H1 (cell line): Measurements from ENCODE around the gene ALDOC. TPM values are rescaled to one million over a fixed set of nuclear protein-coding genes. Genes with fewer than 3 reads are reported as not detected.

Experiments
- CTCF ChIA-PET: fragments of 300-600 bp; sonication (Branson Sonifier 250); formaldehyde crosslinking; loops from one replicate; lab custom pipeline; 2021; ENCODE audit not compliant: partially characterized antibody; lab: Charles Lee
- POLR2A ChIA-PET: fragments of 300-600 bp; sonication (Branson Sonifier 250); formaldehyde crosslinking; loops from one replicate; lab custom pipeline; 2021; ENCODE audit warnings: inconsistent platforms; ENCODE audit not compliant: partially characterized antibody; lab: Charles Lee
- DNase-seq, 2 experiments: peaks; one replicate each; pipeline versions ENCODE4 v3.0.0 to v3.0.0-alpha.2; 2010 to 2022; ENCODE audit warnings: low spot score in 2 of 2, low read depth in 1 of 2, mixed read lengths in 1 of 2
- FAIRE-seq: peaks from 2 replicates; lab custom pipeline; 2011; peaks lifted over from hg19 to GRCh38; lab: Jason Lieb, UNC
- H2AFZ ChIP-seq: 2 replicates; pipeline ENCODE4 v1.8.1; 2012; ENCODE audit warnings: low read length, inconsistent platforms
- H2AK5ac ChIP-seq: 2 replicates; pipeline ENCODE4 v1.6.1; 2013; ENCODE audit warnings: low read depth, low read length
- H2BK120ac ChIP-seq: replicated peaks from 2 replicates; pipeline ENCODE3; 2013; ENCODE audit warnings: low read depth, low read length, inconsistent platforms
- H2BK12ac ChIP-seq: 2 replicates; pipeline ENCODE4 v1.6.1; 2013; ENCODE audit warnings: low read depth, low read length
- H2BK15ac ChIP-seq: 2 replicates; pipeline ENCODE4 v1.6.1; 2013; ENCODE audit warnings: low read length
- H2BK20ac ChIP-seq: 2 replicates; pipeline ENCODE4 v1.6.1; 2013; ENCODE audit warnings: low read length
- H2BK5ac ChIP-seq: 2 replicates; pipeline ENCODE4 v1.6.1; 2013; ENCODE audit warnings: low read depth, low read length
- H3K14ac ChIP-seq: 2 replicates; pipeline ENCODE4 v1.6.1; 2013; ENCODE audit warnings: inconsistent platforms; ENCODE audit not compliant: insufficient read length
- H3K18ac ChIP-seq: 2 replicates; pipeline ENCODE4 v1.6.1; 2013; ENCODE audit warnings: low read length; ENCODE audit errors: extremely low read depth
- H3K23ac ChIP-seq: 2 replicates; pipeline ENCODE4 v1.6.1; 2013; ENCODE audit warnings: inconsistent platforms; ENCODE audit not compliant: insufficient read length
- H3K23me2 ChIP-seq: 2 replicates; pipeline ENCODE4 v1.6.1; 2013; ENCODE audit warnings: low read depth, low read length
- H3K27ac ChIP-seq: 2 replicates; pipeline ENCODE4 v1.6.1; 2011; ENCODE audit warnings: low read depth, low read length, inconsistent platforms
- H3K27me3 ChIP-seq, 4 experiments: replicated peaks in 1 of 4; 1 replicate in 1 of 4; 2 replicates in 3 of 4; pipeline versions ENCODE4 v1.6.1 to v1.8.1; 2011 to 2013; ENCODE audit warnings: low read length in 3 of 4, mild to moderate bottlenecking in 3 of 4, inconsistent platforms in 2 of 4, mixed read lengths in 2 of 4, moderate library complexity in 1 of 4; ENCODE audit not compliant: control insufficient read depth in 3 of 4, insufficient read depth in 3 of 4; ENCODE audit errors: extremely low read depth in 1 of 4
- H3K36me3 ChIP-seq, 4 experiments: 2 replicates each; pipeline versions ENCODE4 v1.6.1 to v1.8.1; 2011 to 2013; ENCODE audit warnings: mild to moderate bottlenecking in 4 of 4, low read length in 3 of 4, moderate library complexity in 2 of 4, control low read depth in 1 of 4, inconsistent platforms in 1 of 4; ENCODE audit not compliant: insufficient read depth in 4 of 4, control insufficient read depth in 2 of 4
- H3K4ac ChIP-seq: replicated peaks from 2 replicates; pipeline ENCODE3; 2013; ENCODE audit warnings: low read length, low read depth, mixed read lengths, inconsistent platforms; ENCODE audit not compliant: insufficient read length
- H3K4me1 ChIP-seq, 4 experiments: replicated peaks in 1 of 4; 1 replicate in 1 of 4; 2 replicates in 3 of 4; pipeline versions ENCODE4 v1.6.1 to v1.8.1; 2011 to 2013; ENCODE audit warnings: low read length in 3 of 4, inconsistent platforms in 2 of 4, mixed read lengths in 1 of 4; ENCODE audit not compliant: insufficient read depth in 4 of 4, control insufficient read depth in 3 of 4
- H3K4me2 ChIP-seq, 2 experiments: 2 replicates each; pipeline versions ENCODE4 v1.6.1 to v1.8.1; 2011 to 2013; ENCODE audit warnings: low read depth in 2 of 2, low read length in 2 of 2, control low read depth in 1 of 2, inconsistent platforms in 1 of 2, mild to moderate bottlenecking in 1 of 2; ENCODE audit not compliant: insufficient read depth in 1 of 2
- H3K4me3 ChIP-seq, 4 experiments: fragments of 200-600, 300-600 bp in 1 of 4; sonication (generic), shearing (Covaris generic), sonication (Bioruptor Twin) in 1 of 4; 2 replicates each; pipeline versions ENCODE4 v1.5.1 to v1.8.1; 2011 to 2016; ENCODE audit warnings: low read length in 4 of 4, low read depth in 3 of 4, control low read depth in 2 of 4, inconsistent platforms in 2 of 4, mild to moderate bottlenecking in 2 of 4, mixed read lengths in 1 of 4, moderate library complexity in 1 of 4; ENCODE audit not compliant: insufficient read depth in 2 of 4; ENCODE audit errors: extremely low read depth in 1 of 4
- H3K56ac ChIP-seq: replicated peaks from 2 replicates; pipeline ENCODE3; 2013; ENCODE audit warnings: low read depth, mild to moderate bottlenecking, mixed read lengths, low read length, inconsistent platforms; ENCODE audit not compliant: insufficient read length
- H3K79me1 ChIP-seq: 2 replicates; pipeline ENCODE4 v1.6.1; 2013; ENCODE audit warnings: low read depth, low read length, control low read depth
- H3K79me2 ChIP-seq, 2 experiments: 2 replicates each; pipeline versions ENCODE4 v1.6.1 to v1.8.1; 2012 to 2013; ENCODE audit warnings: low read length in 2 of 2, mild to moderate bottlenecking in 2 of 2, inconsistent platforms in 1 of 2; ENCODE audit not compliant: insufficient read depth in 2 of 2, control insufficient read depth in 1 of 2
- H3K9ac ChIP-seq, 4 experiments: replicated peaks in 1 of 4; 1 replicate in 1 of 4; 2 replicates in 3 of 4; pipeline versions ENCODE4 v1.6.1 to v1.8.1; 2011 to 2013; ENCODE audit warnings: low read depth in 3 of 4, low read length in 3 of 4, control low read depth in 2 of 4, mild to moderate bottlenecking in 2 of 4, moderate library complexity in 2 of 4, inconsistent platforms in 1 of 4; ENCODE audit errors: extremely low read depth in 1 of 4
- H3K9me3 ChIP-seq, 2 experiments: 2 replicates each; pipeline versions ENCODE4 v1.6.1 to v1.8.1; 2012 to 2013; ENCODE audit warnings: mild to moderate bottlenecking in 2 of 2, moderate library complexity in 2 of 2, control low read depth in 1 of 2, inconsistent platforms in 1 of 2, low read depth in 1 of 2, low read length in 1 of 2, mixed read lengths in 1 of 2; ENCODE audit not compliant: insufficient read depth in 2 of 2
- H4K20me1 ChIP-seq, 2 experiments: replicated peaks in 1 of 2; 2 replicates each; pipeline versions ENCODE3 to v1.8.1; 2011 to 2013; ENCODE audit warnings: inconsistent platforms in 2 of 2, low read length in 2 of 2, mild to moderate bottlenecking in 1 of 2; ENCODE audit not compliant: insufficient read depth in 2 of 2, control insufficient read depth in 1 of 2
- H4K5ac ChIP-seq: 2 replicates; pipeline ENCODE4 v1.6.1; 2013; ENCODE audit warnings: low read length, low read depth, mixed read lengths, inconsistent platforms; ENCODE audit not compliant: insufficient read length
- H4K8ac ChIP-seq: 2 replicates; pipeline ENCODE4 v1.8.0; 2013; ENCODE audit warnings: mild to moderate bottlenecking, moderate library complexity, low read length, inconsistent platforms; ENCODE audit not compliant: insufficient read depth; ENCODE audit errors: extremely low read depth
- H4K91ac ChIP-seq: replicated peaks from 2 replicates; pipeline ENCODE3; 2013; ENCODE audit warnings: low read length, mixed read lengths, inconsistent platforms; ENCODE audit not compliant: insufficient read length
- CTBP2 ChIP-seq: IDR thresholded peaks from 2 replicates; pipeline ENCODE4 v1.7.0; 2011; ENCODE audit warnings: borderline replicate concordance, mild to moderate bottlenecking, moderate library complexity, mixed read lengths, low read length; ENCODE audit not compliant: insufficient read depth, insufficient read length
- RAD21 ChIP-seq, 2 experiments: IDR thresholded peaks in 1 of 2; conservative IDR thresholded peaks in 1 of 2; 2 replicates each; pipeline ENCODE4 v1.6.1; 2011; ENCODE audit warnings: low read depth in 2 of 2, low read length in 2 of 2, improper control_type of control experiment in 1 of 2, inconsistent platforms in 1 of 2, mild to moderate bottlenecking in 1 of 2, moderate library complexity in 1 of 2
- SIRT6 ChIP-seq: IDR thresholded peaks from one replicate; pipeline ENCODE4 v1.7.1; 2012; ENCODE audit warnings: low read length, inconsistent platforms
- SP2 ChIP-seq: IDR thresholded peaks from 2 replicates; pipeline ENCODE4 v1.6.1; 2012; ENCODE audit warnings: mild to moderate bottlenecking, low read length, inconsistent platforms
- YY1 ChIP-seq: IDR thresholded peaks from 2 replicates; pipeline ENCODE4 v1.6.1; 2011; ENCODE audit warnings: low read depth, mild to moderate bottlenecking, low read length
- WGBS, 2 experiments: shearing (Covaris generic) in 1 of 2; methylation state at CpG; one replicate each; pipeline versions ENCODE4 v1.1.6 to v1.1.7; 2013 to 2015; ENCODE audit warnings: low lambda C conversion rate in 2 of 2, mixed read lengths in 2 of 2, inconsistent platforms in 1 of 2, low coverage in 1 of 2, missing lambda C conversion rate in 1 of 2; ENCODE audit not compliant: insufficient replicate concordance in 2 of 2, insufficient coverage in 1 of 2, insufficient read length in 1 of 2; ENCODE audit errors: extremely low coverage in 1 of 2, missing lambda C conversion rate in 1 of 2; 5-methylcytosine and 5-hydroxymethylcytosine counted together
- polyA plus RNA-seq, 7 experiments: library from polyadenylated mRNA; depleted of rRNA in 3 of 7; stranded (reverse) in 5 of 7; unstranded in 2 of 7; fragments of >200 nt in 5 of 7; fragments of 200-250 nt in 2 of 7; gene quantifications; 1 replicate in 5 of 7; 2 replicates in 1 of 7; 4 replicates in 1 of 7; pipeline versions ENCODE4 v1.2.1 to v1.2.3, GENCODE V29; 2011 to 2013; ENCODE audit warnings: missing spikeins in 2 of 7, mixed read lengths in 2 of 7
- total RNA-seq: library from RNA; stranded (reverse); fragmentation: NEBNext Ultra II Directional; extraction: Animal tissue kit (Norgen Biotek cat#: 25700); gene quantifications from 2 replicates; pipeline ENCODE4 v1.2.1, GENCODE V29; 2021
- TF ChIP-seq, protein P1 (sequence below), 3 experiments: IDR thresholded peaks; 1 replicate in 2 of 3; 2 replicates in 1 of 3; pipeline versions ENCODE4 v1.5.1 to v1.6.1; 2011; ENCODE audit warnings: low read length in 3 of 3, mild to moderate bottlenecking in 3 of 3, inconsistent platforms in 2 of 3, low read depth in 1 of 3, moderate library complexity in 1 of 3; ENCODE audit not compliant: insufficient read depth in 1 of 3; ENCODE audit errors: control extremely low read depth in 1 of 3
- TF ChIP-seq, protein P2 (sequence below): IDR thresholded peaks from 2 replicates; pipeline ENCODE4 v1.6.1; 2012; ENCODE audit warnings: inconsistent platforms

ALDOC gene
- total and polyA plus RNA-seq, 2 of the 8 experiments (the other 6 are each of a cell fraction or from before 2014, with no cell fraction given): 51.6 to 103 TPM

GRCh38 chr17:28547623-28548416 lies 28.9 kb downstream of the ALDOC start:
- Histone ChIP-seq H4K91ac (no peak overlapping the region), H3K14ac (no peak overlapping the region)
- TF ChIP-seq, protein P1, sequence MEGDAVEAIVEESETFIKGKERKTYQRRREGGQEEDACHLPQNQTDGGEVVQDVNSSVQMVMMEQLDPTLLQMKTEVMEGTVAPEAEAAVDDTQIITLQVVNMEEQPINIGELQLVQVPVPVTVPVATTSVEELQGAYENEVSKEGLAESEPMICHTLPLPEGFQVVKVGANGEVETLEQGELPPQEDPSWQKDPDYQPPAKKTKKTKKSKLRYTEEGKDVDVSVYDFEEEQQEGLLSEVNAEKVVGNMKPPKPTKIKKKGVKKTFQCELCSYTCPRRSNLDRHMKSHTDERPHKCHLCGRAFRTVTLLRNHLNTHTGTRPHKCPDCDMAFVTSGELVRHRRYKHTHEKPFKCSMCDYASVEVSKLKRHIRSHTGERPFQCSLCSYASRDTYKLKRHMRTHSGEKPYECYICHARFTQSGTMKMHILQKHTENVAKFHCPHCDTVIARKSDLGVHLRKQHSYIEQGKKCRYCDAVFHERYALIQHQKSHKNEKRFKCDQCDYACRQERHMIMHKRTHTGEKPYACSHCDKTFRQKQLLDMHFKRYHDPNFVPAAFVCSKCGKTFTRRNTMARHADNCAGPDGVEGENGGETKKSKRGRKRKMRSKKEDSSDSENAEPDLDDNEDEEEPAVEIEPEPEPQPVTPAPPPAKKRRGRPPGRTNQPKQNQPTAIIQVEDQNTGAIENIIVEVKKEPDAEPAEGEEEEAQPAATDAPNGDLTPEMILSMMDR (IDR thresholded peaks at IDR 0.05; ENCODE audit: control extremely low read depth in 1 of 3, insufficient read depth in 1 of 3, low read depth in 1 of 3, low read length in 3 of 3): peak; percentile 95 to 99 (median 98)
- TF ChIP-seq SP2 (no peak), RAD21 (IDR thresholded peaks at IDR 0.05 in 1 of 2, conservative IDR thresholded peaks at IDR 0.05 in 1 of 2; ENCODE audit: low read depth in 2 of 2, low read length in 2 of 2) (peak; percentile 66 to 79), YY1 (peak; percentile 79), CTBP2 (peak; percentile 63), SIRT6 (no peak)
- TF ChIP-seq, protein P2, sequence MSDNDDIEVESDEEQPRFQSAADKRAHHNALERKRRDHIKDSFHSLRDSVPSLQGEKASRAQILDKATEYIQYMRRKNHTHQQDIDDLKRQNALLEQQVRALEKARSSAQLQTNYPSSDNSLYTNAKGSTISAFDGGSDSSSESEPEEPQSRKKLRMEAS: 0 out of 2 replicates have a peak, but pooled peaks have one; percentile 7

More at GRCh38 chr17:28547623-28548416, 28.9 kb downstream of the ALDOC start:
- Histone ChIP-seq H2BK120ac (no peak overlapping the region), H2BK15ac (no peak overlapping the region), H4K20me1 (peaks cover 2 to 12% of the 10 kb centered on the region in 2 experiments), H3K27ac (no peak overlapping the region), H3K9me3 (no peaks in the 10 kb centered on the region), H3K23ac (no peak overlapping the region), H3K27me3 (no peaks in the 10 kb centered on the region; a peak in 1 of 7 replicates), H4K8ac (no peak overlapping the region), H3K4me1 (peaks cover 0 to 15% (median 7%) of the 10 kb centered on the region in 4 experiments; a peak in 5 of 7 replicates), H3K79me1 (peaks cover 7% of the 10 kb centered on the region), H3K36me3 (peaks cover 0 to 7% (median 2%) of the 10 kb centered on the region in 4 experiments; a peak in 3 of 8 replicates), H3K4ac (no peak overlapping the region), H3K56ac (no peak overlapping the region), H2AK5ac (no peak overlapping the region), H3K18ac (no peak overlapping the region), H2BK5ac (no peak overlapping the region), H3K9ac (no peak overlapping the region), H3K79me2 (peaks cover 0 to 10% of the 10 kb centered on the region in 2 experiments; a peak in 1 of 4 replicates), H2BK12ac (no peak overlapping the region), H3K4me2 (no peak overlapping the region), H2AFZ (no peak overlapping the region), H3K23me2 (peaks cover 7% of the 10 kb centered on the region; the same call in 1 of the 2 replicates), H3K4me3 (no peak overlapping the region), H2BK20ac (no peak overlapping the region), H4K5ac (no peak overlapping the region)
- ChIA-PET CTCF (interaction anchor here (0.7 to 18.4 kb wide), 30 partner anchors 10 to 923 kb away, joined by 3 to 547 read pairs (median 4); partner anchors contain the start of genes ALDOC, FOXN1, PIGS and POLDIP2), POLR2A (interaction anchor here (1.0 to 1.8 kb wide), 4 partner anchors 29 to 51 kb away, joined by 3 to 5 read pairs (median 4); partner anchors contain the start of genes ALDOC and FOXN1)
- 78% methylated on average over 25 of the region's 26 CpGs; no CpG with 5 or more reads in 1 of the 2 experiments for WGBS, 2 experiments
- DNase-seq (peak; percentile 53 to 98), FAIRE-seq (peak; percentile 36)
